H1 (cell line): ENCODE measurements around the gene B3GALT4.

Source experiments
- ATF3 ChIP-seq: IDR thresholded peaks from 2 replicates; pipeline ENCODE4 v1.6.1; 2011; ENCODE audit warnings: low read depth, mild to moderate bottlenecking, low read length; ENCODE audit not compliant: insufficient read depth
- BRCA1 ChIP-seq: IDR thresholded peaks from 2 replicates; pipeline ENCODE4 v1.6.1; 2012; ENCODE audit warnings: low read depth, low read length, improper control_type of control experiment
- CBX5 ChIP-seq: fragments of 300-800, 300-1000 bp; sonication (generic); IDR thresholded peaks from 2 replicates; pipeline ENCODE4 v1.7.1; 2016; ENCODE audit warnings: antibody characterized with exemption, low read length, low read depth
- CEBPB ChIP-seq: IDR thresholded peaks from 2 replicates; pipeline ENCODE4 v1.6.1; 2012; ENCODE audit warnings: low read depth, low read length
- EZH2 ChIP-seq: fragments of 200-600 bp; sonication (generic); IDR thresholded peaks from 2 replicates; pipeline ENCODE4 v1.7.1; 2012; ENCODE audit warnings: low read depth, mild to moderate bottlenecking, moderate library complexity, low read length, inconsistent platforms; ENCODE audit not compliant: severe bottlenecking
- GABPA ChIP-seq: IDR thresholded peaks from 2 replicates; pipeline ENCODE4 v1.6.1; 2011; ENCODE audit warnings: mild to moderate bottlenecking, low read length, moderate library complexity, borderline replicate concordance; ENCODE audit not compliant: insufficient read depth
- POLR2A ChIP-seq, 2 experiments: IDR thresholded peaks; 1 replicate in 1 of 2; 2 replicates in 1 of 2; pipeline ENCODE4 v1.6.1; 2011; ENCODE audit warnings: low read depth in 2 of 2, low read length in 2 of 2, mild to moderate bottlenecking in 2 of 2; ENCODE audit errors: control extremely low read depth in 1 of 2
- RNF2 ChIP-seq: fragments of 200-900, 300-1000 bp; sonication (generic); IDR thresholded peaks from 2 replicates; pipeline ENCODE4 v1.7.1; 2016; ENCODE audit warnings: borderline replicate concordance, low read depth, mild to moderate bottlenecking, antibody characterized with exemption, low read length; ENCODE audit not compliant: poor library complexity, severe bottlenecking; ENCODE audit errors: missing control alignments
- SRF ChIP-seq: IDR thresholded peaks from 2 replicates; pipeline ENCODE4 v1.6.1; 2011; ENCODE audit warnings: mild to moderate bottlenecking, low read depth, low read length, moderate library complexity
- SUZ12 ChIP-seq: fragments of 200-600 bp; sonication (generic); IDR thresholded peaks from 2 replicates; pipeline ENCODE4 v1.6.1; 2012; ENCODE audit warnings: mild to moderate bottlenecking, inconsistent platforms, low read length, moderate library complexity, mixed read lengths
- TAF7 ChIP-seq: optimal IDR thresholded peaks from 2 replicates; pipeline ENCODE3; 2011; ENCODE audit warnings: low read depth, mild to moderate bottlenecking, inconsistent platforms, low read length, moderate library complexity, borderline replicate concordance
- TEAD4 ChIP-seq: IDR thresholded peaks from 2 replicates; pipeline ENCODE4 v1.6.1; 2012; ENCODE audit warnings: low read depth, low read length, inconsistent platforms, mixed read lengths
- TF ChIP-seq, protein P1 (sequence below), 3 experiments: IDR thresholded peaks; 1 replicate in 2 of 3; 2 replicates in 1 of 3; pipeline versions ENCODE4 v1.5.1 to v1.6.1; 2011; ENCODE audit warnings: low read length in 3 of 3, mild to moderate bottlenecking in 3 of 3, inconsistent platforms in 2 of 3, low read depth in 1 of 3, moderate library complexity in 1 of 3; ENCODE audit not compliant: insufficient read depth in 1 of 3; ENCODE audit errors: control extremely low read depth in 1 of 3
- TF ChIP-seq, protein P2 (sequence below): IDR thresholded peaks from 2 replicates; pipeline ENCODE4 v1.6.1; 2012; ENCODE audit warnings: inconsistent platforms

DNA sequence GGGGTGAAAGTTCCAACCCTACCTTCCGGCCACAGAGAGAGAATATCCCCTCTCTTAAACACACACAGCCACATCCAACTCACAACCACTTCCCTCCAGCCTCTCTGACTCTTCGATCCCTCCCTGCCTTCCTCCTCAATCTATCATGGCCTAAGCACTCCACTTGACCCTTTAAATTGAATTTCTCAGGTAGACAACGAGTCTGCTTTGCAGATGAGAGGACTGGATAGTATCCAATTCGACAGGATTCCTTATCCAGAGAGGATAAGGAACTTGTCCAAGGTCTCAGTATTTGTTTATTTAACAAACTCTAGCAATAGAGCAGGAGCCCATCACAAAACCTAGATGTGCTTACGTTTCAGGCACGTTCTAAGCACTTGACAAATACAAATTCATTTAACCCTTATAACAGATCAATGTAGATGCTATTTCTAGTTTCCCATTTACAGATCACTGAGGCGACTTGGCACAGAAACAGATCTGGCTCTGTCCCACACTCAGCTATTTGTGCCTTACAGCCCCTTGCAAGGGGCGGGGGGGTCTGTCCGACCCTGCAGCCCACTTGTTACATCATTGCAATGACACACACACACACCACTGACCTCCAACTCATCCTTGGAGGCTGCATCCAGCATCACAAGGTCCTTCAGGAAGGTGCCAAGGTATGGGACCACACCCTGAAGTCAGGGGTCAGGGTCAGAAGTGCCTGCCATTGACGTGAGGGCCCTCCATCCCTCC lies 17.3 kb downstream of the B3GALT4 start:
- TF ChIP-seq TEAD4 (no peak), CBX5 (no peak), EZH2 (no peak), CEBPB (no peak), SRF (no peak), POLR2A (IDR thresholded peaks at IDR 0.05; ENCODE audit: control extremely low read depth in 1 of 2, low read depth in 2 of 2, low read length in 2 of 2) (no peak), RNF2 (no peak), GABPA (no peak), TAF7 (no peak), ATF3 (no peak), SUZ12 (no peak), BRCA1 (no peak)
- TF ChIP-seq, protein P1, sequence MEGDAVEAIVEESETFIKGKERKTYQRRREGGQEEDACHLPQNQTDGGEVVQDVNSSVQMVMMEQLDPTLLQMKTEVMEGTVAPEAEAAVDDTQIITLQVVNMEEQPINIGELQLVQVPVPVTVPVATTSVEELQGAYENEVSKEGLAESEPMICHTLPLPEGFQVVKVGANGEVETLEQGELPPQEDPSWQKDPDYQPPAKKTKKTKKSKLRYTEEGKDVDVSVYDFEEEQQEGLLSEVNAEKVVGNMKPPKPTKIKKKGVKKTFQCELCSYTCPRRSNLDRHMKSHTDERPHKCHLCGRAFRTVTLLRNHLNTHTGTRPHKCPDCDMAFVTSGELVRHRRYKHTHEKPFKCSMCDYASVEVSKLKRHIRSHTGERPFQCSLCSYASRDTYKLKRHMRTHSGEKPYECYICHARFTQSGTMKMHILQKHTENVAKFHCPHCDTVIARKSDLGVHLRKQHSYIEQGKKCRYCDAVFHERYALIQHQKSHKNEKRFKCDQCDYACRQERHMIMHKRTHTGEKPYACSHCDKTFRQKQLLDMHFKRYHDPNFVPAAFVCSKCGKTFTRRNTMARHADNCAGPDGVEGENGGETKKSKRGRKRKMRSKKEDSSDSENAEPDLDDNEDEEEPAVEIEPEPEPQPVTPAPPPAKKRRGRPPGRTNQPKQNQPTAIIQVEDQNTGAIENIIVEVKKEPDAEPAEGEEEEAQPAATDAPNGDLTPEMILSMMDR (IDR thresholded peaks at IDR 0.05; ENCODE audit: control extremely low read depth in 1 of 3, insufficient read depth in 1 of 3, low read depth in 1 of 3, low read length in 3 of 3), result no peak
- TF ChIP-seq, protein P2, sequence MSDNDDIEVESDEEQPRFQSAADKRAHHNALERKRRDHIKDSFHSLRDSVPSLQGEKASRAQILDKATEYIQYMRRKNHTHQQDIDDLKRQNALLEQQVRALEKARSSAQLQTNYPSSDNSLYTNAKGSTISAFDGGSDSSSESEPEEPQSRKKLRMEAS, result no peak
